HG03558 (cell line): ENCODE data around the gene HSCB.
A peak's percentile ranks its signal among the peaks of the same experiment; 100 is the strongest.
"Not testable (repeated sequence)": the region's sequence is repeated elsewhere in the genome, so short reads cannot be mapped to it uniquely, and the experiment has no call there.

Source experiments
- ATAC-seq: cut with Tn5 transposase; IDR thresholded peaks from one replicate; pipeline ENCODE4 v1.9.1; 2021; ENCODE audit warnings: moderate number of reproducible peaks; ENCODE audit not compliant: unreplicated experiment; ENCODE audit errors: extremely low read depth

HSCB gene

GRCh38 chr22:28783786-28784671 is 42.2 kb downstream of the HSCB start:
- no peak for ATAC-seq

GRCh38 chr22:28788601-28789000 is 46.8 kb downstream of the HSCB start:
- no peak for ATAC-seq

- ATAC-seq = no peak
These were observed 49.3 kb downstream of the HSCB start for GRCh38 chr22:28791124-28791523.

- ATAC-seq = no peak
These were observed 50.1 kb downstream of the HSCB start for GRCh38 chr22:28791841-28792490.

- no peak for ATAC-seq
These were observed 50.9 kb downstream of the HSCB start for GRCh38 chr22:28792491-28793383.

- ATAC-seq = no peak
These were observed 52.2 kb downstream of the HSCB start for GRCh38 chr22:28793976-28794584.

GRCh38 chr22:28795071-28795693 is 53.3 kb downstream of the HSCB start:
- ATAC-seq = no peak

- no peak for ATAC-seq
These were observed 54.4 kb downstream of the HSCB start for GRCh38 chr22:28795932-28796856.

GRCh38 chr22:28798810-28799605 is 57.2 kb downstream of the HSCB start:
- no peak for ATAC-seq

GRCh38 chr22:28799606-28800307 is 57.9 kb downstream of the HSCB start:
- peak; percentile 8 for ATAC-seq

GRCh38 chr22:28800308-28801041 is 58.6 kb downstream of the HSCB start, which contains the start of gene XBP1:
Gene XBP1 (minus strand): TSS chr22:28800569.
- ATAC-seq = peak; percentile 49

- no peak for ATAC-seq
These were observed 60.2 kb downstream of the HSCB start for GRCh38 chr22:28801845-28802594.

GRCh38 chr22:28802595-28803123 is 60.8 kb downstream of the HSCB start:
- no peak for ATAC-seq

GRCh38 chr22:28805426-28805825 is 63.6 kb downstream of the HSCB start:
- ATAC-seq = not testable (repeated sequence)
